GM12801 (cell line): Measurements from ENCODE around the gene CDH2.

ENCODE experiments used
- CTCF ChIP-seq: IDR thresholded peaks from one replicate; pipeline ENCODE4 v1.5.1; 2011; ENCODE audit warnings: control low read depth; ENCODE audit not compliant: insufficient read length; ENCODE audit errors: extremely low read depth

The CDH2 gene

DNA sequence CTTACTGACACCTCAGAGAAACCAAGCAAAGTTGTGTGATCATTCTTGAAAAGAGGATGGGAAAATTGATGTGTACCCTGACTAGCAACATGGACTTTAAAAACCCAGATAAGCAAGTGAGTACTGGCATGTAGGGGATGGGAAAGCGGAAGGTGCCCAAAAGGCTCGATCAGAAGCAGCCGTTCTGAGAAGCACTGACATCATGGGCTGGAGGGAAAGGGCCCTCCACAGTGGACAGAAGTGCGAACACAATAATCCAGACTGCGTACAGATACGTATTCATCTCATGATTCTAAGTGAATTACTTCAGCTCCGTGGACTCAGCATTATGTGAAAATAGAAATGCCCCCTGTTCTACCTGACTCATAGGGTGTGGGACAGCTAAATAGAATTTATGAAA, 42.2 kb downstream of the CDH2 start:
- no peak for TF ChIP-seq CTCF

DNA sequence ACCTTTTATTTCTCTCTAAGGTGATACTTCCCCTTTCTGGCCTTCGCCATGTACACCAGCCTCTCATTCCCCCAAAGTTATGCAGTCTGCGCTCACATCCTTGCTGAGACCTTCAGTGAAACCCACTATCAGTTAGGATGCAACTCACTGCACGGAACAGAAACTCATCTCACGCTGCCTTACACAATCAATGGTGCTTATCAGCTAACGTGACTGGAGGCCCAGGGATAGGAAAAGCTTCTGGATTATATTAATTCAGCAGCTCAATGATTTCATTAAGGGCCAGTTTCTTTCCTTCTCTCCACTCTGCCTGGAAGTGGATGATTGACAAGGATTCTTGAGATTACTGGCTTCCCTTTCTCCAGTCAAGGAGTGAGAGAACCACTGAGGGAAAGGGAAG, 44.8 kb downstream of the CDH2 start:
- TF ChIP-seq CTCF = no peak

GRCh38 chr18:28128659-28128980, 48.3 kb downstream of the CDH2 start:
- no peak for TF ChIP-seq CTCF

- TF ChIP-seq CTCF = no peak
Observed at GRCh38 chr18:28127763-28128658, 48.9 kb downstream of the CDH2 start.

GRCh38 chr18:28127228-28127627, 49.7 kb downstream of the CDH2 start:
- no peak for TF ChIP-seq CTCF

- TF ChIP-seq CTCF = no peak
Observed at GRCh38 chr18:28126768-28127167, 50.2 kb downstream of the CDH2 start.

DNA sequence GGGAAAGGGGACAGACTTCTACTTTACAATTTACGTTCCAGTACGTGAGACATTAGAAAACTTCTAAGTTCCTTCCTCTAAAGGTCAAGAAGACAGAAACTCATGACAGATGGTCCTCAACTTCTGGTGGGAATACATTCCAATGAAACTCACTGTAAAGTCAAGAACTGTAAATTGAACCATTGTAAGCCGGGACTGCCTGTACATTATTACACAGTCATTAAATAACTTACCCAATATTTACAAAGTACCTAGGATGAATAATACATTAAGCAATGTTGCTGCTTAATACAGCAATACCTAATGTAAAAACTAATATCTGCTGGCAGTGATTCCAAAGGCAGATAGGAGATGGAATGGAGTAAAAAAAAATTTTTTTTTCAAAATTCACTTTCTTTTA, 51.9 kb downstream of the CDH2 start:
- TF ChIP-seq CTCF = no peak
